Activated T-helper 1 cell treated with Interleukin-2 at 50 U/mL for 16 hours (primary cell): Measurements from ENCODE around the gene INSRR.

Experiments
- DNase-seq: peaks from one replicate; pipeline ENCODE4 v3.0.0-alpha.2; 2020; ENCODE audit warnings: low read depth

INSRR gene

DNA sequence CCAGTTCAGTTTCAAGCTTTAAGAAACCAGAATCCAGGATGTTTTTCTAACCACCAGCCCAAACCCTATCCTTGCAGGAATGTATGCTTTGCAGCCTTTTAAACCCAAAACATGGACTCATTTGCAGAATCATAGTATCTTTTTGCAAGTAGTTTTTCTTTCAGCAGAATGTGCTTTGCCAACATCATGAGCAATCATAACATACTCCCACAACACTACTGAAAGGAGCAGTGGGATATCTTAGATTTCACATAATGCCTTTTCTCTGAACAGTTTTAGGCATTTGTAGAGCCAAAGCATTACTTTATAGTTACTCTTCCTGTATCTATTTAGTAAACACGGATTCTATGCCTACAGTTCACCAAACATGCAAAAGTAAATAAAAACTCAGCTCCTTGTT lies 32.3 kb downstream of the INSRR start:
- DNase-seq: no peak

- no peak for DNase-seq
Measured at GRCh38 chr1:156823210-156823790, 35.6 kb downstream of the INSRR start.

- DNase-seq: no peak
Measured at GRCh38 chr1:156822680-156823079, 36.2 kb downstream of the INSRR start.

GRCh38 chr1:156821801-156822200 lies 37.1 kb downstream of the INSRR start:
- no peak for DNase-seq

GRCh38 chr1:156816561-156817328 lies 42.2 kb downstream of the INSRR start, which contains the start of gene SH2D2A:
SH2D2A (minus strand) TSS chr1:156816848; CDS start chr1:156816708, 140 bp downstream.
- peak; percentile 88 for DNase-seq

- DNase-seq: no peak
Measured at GRCh38 chr1:156815961-156816422, 42.9 kb downstream of the INSRR start.

GRCh38 chr1:156815307-156815826 lies 43.5 kb downstream of the INSRR start:
- DNase-seq: no peak

DNA sequence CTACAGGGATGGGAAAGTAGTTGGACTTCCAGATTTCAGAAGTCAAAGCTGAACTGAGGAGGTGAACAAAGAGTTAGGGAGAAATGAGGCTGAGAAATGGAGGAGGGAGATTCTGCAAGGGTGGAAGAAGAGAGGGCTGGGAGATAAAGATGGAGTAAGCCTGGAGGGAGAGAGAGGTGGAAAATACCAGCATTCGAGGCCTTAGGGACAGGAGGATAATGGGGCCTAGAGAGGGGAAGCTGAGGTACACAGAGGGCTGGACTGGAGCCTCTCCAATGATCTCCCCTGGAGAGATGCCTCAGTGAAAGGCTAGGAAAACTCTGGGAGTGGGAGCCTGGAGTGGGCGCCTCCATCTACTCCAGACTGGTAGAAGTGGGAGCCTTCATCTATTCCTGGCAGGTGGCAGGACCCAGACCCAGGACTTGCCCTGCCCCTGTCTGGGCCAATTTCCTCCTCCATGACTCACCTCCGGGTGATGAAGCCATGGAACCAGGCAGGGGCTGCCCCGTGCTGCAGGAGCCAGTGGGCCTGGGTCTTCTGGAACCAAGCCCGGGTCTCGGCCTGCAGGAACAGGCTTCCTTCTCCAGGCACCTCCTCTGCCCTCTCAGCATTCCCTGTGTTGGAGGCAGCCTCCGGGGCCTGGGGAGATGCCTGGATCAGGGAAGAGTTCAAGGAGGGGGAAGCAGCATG lies 44.2 kb downstream of the INSRR start:
- peak; percentile 28 for DNase-seq

DNA sequence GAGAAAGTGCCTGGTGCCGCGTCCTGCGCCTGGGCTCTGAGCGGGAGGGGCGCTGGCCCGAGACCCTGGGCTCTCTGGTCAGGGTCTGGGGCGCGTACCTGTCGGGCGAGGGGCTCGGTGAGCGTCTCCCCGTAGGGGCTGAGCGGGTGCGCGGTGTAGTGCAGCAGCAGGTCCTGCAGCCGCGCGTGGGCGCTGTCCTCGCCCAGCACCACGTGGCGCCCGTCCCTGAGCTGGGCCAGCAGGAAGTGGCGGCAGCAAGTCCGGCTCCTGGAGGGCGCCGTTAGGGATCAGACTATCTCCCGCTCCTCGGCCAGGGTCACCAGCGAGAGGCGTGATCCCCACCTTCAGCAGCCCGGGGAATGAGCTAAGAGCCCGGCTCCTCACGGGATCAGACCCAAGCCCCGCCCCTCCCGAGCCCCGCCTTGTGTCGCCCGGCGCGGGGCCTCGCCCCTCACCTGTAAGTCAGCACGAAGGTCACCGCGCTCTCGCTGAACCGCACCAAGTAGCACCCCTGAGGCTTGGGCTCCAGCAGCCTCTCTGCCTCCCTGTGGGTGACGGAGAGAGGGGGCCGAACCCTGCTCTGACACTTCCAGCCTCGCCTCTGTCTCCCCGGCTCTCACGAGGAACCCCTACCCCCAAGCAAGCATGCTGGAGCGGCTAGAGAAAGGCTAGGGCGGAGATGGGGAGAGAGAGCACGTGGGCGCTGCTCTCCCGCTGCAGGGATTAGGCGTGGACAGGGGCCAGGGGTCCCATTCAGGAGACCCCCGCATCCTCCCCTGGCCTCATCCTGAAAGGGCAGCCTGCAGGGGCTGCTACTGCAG lies 45.0 kb downstream of the INSRR start:
- DNase-seq: peak; percentile 55

DNA sequence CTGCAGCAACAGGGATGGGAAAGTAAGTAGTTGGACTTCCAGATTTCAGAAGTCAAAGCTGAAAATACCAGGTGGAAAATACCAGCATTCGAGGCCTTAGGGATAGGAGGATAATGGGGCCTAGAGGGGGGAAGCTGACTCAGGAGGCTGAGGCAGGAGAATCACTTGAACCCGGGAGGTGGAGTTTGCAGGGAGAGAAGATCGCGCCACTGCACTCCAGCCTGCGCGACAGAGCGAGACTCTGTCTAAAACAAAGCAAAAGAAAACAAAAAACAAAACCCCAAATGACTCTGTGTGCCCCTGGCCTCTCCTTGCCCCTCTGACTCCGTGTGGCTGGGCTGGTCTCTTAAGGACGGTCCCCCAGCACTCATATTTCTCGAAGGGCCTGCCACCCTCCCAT lies 45.6 kb downstream of the INSRR start:
- no peak for DNase-seq

- DNase-seq: no peak
Measured at GRCh38 chr1:156812293-156812990, 46.5 kb downstream of the INSRR start.

DNA sequence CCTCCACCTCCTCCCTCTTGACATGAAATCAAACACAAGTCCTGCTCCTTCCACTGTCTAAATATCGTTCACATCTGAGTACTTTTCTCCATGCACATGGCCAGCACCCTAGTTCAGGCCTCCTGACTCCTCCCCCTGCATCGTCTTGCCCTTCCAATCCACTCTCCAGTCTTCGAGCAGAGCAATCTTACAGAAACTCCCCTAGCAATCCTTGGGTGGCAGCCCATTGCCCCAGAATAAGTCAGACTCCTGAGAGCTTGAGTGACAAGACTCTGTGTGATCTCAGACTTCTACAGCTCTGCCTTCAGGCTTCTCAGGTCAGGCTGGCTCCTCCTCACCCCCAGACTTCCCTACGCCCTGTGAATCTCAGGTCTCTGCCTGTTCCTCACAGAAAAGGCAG lies 47.7 kb downstream of the INSRR start:
- no peak for DNase-seq

GRCh38 chr1:156809711-156810366 lies 49.1 kb downstream of the INSRR start:
- DNase-seq: no peak

DNA sequence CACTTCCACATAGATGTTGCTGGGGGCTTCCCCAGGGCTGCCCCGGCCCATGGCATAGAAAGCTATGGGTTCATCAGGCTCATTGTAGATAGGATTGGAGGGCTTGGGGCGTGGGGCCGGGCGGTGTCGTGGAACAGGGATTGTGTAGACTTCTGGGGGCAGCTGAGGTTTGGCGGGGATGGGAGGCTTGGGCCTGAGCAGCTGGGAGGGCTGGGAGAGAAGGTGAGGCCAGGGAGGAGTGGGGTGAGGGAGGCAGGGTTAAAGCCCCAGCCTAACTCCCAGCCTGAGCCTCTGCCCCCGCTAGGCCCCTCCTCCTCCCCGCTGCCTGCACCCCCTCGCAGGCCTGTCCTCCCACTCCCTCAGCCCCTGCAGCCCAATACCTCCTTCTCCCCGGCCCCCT lies 49.6 kb downstream of the INSRR start:
- no peak for DNase-seq

DNA sequence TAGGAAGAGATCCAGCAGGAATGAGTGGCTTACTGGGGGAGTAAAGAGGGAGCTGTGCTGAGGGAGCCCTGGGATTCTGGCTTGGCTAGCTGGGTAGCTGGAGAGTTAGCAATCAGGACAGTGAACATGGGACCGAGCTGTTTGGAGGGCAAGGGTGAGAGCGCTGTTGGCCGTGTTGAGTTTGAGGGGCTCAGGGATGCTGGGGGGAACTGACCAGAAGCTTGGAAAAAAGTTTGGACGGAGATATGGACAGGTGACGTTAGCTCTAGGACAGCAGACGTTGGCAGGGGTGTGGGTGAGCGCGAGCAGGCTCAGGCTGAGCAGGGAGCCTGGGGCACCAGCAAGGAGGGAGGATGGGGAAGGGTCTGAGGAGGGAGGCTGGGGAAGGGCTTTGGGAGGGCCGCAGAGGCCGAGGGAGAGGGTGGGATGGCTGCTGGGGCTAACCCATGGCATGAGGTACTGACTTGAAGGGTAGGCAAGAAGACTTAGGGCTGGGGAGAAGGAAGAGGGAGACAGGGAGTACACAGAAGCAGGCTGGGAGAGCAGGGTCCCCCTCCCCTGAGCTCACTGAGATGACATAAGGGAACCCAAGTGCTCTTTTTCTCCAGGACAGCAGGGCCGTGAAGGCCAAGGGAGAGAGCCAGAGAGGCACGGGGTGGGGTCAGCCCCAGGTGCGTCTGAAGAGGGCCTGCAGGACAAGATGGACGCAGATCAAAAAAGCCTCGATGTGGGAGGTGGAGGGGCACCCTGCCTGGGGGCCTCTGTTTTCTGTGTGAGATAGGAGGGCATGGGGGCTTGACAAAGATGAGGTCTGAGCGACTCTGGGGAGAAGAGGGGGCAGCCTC lies 50.5 kb downstream of the INSRR start:
- no peak for DNase-seq

GRCh38 chr1:156807627-156808026 lies 51.3 kb downstream of the INSRR start:
- no peak for DNase-seq

DNA sequence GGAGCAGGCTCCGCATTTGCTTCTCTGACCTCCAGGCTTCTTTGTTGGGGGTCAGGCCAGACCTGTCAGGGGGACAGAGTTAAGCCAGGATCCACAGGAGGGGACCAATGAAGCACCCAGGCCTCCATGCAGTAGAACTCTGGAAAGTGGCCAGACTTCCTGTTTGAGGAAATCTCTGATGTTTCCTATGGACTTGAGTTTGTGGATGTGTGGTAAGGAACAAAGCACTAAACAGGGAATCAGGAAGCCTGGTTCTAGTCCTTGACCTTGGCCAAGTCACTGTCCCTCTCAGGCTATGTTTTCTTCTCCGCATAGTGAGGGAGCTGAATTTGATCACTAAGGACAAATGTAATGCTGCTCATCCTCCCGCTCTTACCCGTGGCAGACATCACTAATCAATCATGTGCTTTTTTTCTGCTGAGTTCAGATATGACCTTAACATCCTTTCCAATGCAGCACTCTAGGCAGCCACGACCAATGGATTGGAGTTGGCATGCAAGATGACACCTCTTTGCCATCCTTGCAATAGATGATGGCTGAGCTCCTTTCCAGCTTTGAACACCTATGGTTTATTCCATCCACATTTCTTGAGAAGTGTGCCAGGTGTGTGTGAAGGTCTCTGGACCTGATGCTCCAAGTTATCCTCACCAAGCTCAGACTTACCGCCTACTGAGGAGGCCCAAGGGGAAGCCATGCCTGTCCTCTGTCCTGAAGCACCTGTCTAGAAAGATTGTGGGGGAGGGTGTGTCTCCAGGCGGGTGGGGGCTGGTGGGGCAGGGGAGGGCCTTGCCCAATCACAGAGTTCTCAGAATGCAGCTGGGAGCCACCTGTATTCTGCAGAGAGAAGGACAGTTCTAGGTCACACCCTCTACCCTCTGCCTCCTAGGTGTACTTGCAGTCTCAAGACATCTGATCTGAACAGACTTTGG lies 52.1 kb downstream of the INSRR start:
- no peak for DNase-seq

DNA sequence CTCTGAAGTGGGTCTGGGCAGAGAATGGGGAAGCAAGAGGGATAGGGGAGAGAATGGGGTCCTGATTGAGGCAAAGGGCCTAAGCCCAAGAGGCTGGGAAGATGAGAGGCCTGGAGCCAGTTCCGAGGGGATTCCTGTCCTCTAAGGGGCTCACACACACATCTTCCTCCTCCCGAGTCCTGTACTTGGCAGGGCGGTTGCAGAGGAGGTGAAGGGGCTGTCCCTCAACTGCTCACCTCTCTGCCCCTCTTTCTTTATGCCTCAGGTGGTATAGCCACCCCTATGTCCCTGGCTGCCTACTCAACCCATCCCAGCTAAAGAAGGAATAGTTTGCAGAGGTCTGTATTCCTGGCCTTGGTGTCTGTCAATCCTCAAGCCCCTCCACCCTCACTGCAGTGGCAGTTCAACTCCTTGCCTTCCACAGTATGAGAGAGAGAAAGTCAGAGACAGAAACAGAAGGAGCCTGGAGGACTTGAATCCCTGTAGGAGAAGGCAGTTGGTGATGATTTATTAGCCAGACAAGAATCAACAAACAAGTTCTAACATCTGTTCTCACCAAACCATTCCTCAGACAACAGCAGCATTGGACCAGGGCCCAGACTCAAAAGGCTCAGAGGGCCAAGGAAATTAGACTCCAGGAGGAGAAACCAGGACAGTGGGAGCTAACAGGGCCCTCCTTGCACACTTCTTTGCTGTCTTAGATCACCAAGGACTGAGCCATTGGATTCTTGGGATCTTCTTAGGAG lies 53.0 kb downstream of the INSRR start:
- DNase-seq: no peak
